ENCODE measurements around the gene PIERCE2.
"Not testable (repeated sequence)": the region's sequence is repeated elsewhere in the genome, so short reads cannot be mapped to it uniquely, and the experiment has no call there.

Gene PIERCE2

DNA sequence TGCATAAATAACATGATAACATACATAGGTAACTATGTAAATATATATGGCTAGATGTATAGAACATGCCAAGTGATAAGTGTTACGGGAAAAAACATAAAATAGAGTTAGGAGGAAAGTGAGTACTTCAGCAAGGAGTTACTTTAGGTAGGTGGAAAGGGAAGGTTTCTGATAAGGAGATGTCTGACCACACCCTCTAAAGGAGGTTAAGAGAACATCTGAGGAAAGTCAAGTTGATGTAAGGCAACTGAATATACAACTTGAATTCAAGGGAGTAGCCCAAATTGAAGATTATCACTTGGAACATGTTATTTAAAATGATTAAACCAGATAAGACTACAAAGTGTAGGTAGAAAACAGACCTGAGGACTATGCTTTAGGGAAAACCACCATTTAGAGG lies 13.8 kb downstream of the PIERCE2 start:
- DNase-seq (ENCODE audit: low spot score) (no peak), FAIRE-seq (no peak)

- DNase-seq (ENCODE audit: low spot score) (peak; percentile 29), FAIRE-seq (no peak)
These were observed 26.9 kb downstream of the PIERCE2 start for GRCh38 chr15:55434989-55435825.

DNA sequence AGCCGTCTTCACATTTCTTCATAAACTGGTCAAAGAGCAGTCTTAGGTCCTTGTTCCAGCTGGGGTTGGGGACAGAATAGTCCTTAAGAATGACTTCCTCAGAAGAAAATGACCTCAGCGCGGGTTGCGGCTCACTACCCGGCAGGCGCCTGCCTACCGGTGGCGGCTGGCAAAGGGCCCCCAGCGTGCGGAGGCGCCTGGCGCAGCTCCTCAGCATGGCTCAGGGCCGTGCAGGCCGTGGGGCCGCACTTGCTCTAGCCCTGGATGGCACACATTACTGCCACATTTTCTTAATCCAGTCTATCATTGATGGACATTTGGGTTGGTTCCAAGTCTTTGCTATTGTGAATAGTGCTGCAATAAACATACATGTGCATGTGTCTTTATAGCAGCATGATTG lies 34.8 kb downstream of the PIERCE2 start:
- not testable (repeated sequence) for FAIRE-seq; DNase-seq (ENCODE audit: low spot score)

GRCh38 chr15:55445936-55446335 lies 37.6 kb downstream of the PIERCE2 start:
- FAIRE-seq; DNase-seq (ENCODE audit: low spot score): not testable (repeated sequence)

DNA sequence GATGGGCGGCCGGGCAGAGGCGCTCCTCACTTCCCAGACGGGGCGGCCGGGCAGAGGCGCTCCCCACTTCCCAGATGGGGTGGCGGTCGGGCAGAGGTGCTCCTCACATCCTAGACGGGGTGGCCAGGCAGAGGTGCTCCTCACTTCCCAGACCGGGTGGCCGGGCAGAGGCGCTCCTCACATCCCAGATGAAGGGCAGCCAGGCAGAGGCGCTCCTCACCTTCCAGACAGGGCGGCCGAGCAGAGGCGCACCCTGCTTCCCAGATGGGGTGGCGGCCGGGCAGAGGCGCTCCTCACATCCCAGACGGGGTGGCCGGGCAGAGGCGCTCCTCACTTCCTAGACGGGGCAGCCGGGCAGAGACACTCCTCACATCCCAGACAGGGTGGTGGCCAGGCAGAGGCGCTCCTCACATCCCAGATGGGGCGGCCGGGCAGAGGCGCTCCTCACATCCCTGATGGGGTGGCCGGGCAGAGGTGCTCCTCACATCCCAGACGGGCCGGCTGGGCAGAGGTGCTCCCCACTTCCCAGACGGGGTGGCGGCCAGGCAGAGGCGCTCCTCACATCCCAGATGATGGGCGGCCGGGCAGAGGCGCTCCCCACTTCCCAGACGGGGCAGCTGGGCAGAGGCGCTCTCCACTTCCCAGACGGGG lies 38.2 kb downstream of the PIERCE2 start:
- DNase-seq (ENCODE audit: low spot score); FAIRE-seq: not testable (repeated sequence)

- FAIRE-seq; DNase-seq (ENCODE audit: low spot score): not testable (repeated sequence)
These were observed 38.7 kb downstream of the PIERCE2 start for GRCh38 chr15:55447030-55447394.

- DNase-seq (ENCODE audit: low spot score) (no peak), FAIRE-seq (no peak)
These were observed 49.2 kb downstream of the PIERCE2 start for GRCh38 chr15:55457401-55458022.

DNA sequence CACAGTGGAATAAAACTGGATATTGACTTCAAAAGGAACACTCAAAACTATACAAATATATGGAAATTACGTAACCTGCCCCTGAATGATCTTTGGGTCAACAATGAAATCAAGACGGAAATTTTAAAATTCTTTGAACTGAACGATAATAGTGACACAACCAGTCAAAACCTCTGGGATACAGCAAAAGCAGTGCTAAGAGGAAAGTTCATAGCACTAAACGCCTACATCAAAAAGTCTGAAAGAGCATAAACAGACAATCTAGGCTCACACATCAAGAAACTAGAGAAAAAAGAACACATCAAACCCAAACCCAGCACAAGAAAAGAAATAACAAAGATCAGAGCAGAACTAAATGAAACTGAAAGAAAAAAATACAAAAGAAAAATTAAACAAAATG lies 53.2 kb downstream of the PIERCE2 start:
- DNase-seq (ENCODE audit: low spot score) (no peak), FAIRE-seq (no peak)

DNA sequence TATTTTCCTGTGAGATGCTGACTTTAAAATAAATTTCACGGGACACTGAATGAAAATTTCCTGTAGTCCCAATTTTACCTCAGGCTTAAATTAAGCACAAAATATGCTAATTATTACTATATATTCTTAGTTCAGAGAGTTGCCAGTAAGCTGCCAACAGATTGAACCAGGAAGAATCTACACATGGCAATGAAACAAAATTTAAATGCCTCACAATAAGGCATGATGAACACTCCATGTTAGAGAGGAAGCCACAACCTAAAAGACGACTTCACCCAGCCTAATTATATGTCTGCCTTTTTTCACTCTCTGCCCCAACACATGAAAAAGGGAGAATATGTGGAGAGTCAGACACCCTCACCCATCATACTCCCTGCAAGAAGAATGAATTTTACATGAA lies 60.0 kb downstream of the PIERCE2 start:
- DNase-seq (ENCODE audit: low spot score) (no peak), FAIRE-seq (no peak)

Data from urothelium cell line (cell line).